Large intestine (tissue), 3 donors: ENCODE data around the gene MND1. TPM values are rescaled to one million over a fixed set of nuclear protein-coding genes. Genes with fewer than 3 reads are reported as not detected.
"Not testable (repeated sequence)": the region's sequence is repeated elsewhere in the genome, so short reads cannot be mapped to it uniquely, and the experiment has no call there.

Source experiments
- DNase-seq, 2 donors: peaks; one replicate each; pipeline versions ENCODE4 v3.0.0 to v3.0.0-alpha.2; 2013
- H3K27ac ChIP-seq: one replicate; pipeline ENCODE4 v1.5.1; 2013; ENCODE audit warnings: low read length
- H3K27me3 ChIP-seq: 2 replicates; pipeline ENCODE4 v1.6.1; 2013; ENCODE audit warnings: low read length; ENCODE audit not compliant: control insufficient read depth, insufficient read depth
- H3K36me3 ChIP-seq: 2 replicates; pipeline ENCODE4 v1.6.1; 2013; ENCODE audit warnings: low read length; ENCODE audit not compliant: control insufficient read depth, insufficient read depth
- H3K4me1 ChIP-seq: one replicate; pipeline ENCODE4 v1.6.1; 2013; ENCODE audit warnings: low read length; ENCODE audit not compliant: control insufficient read depth, insufficient read depth
- H3K4me3 ChIP-seq: one replicate; pipeline ENCODE4 v1.5.1; 2013; ENCODE audit warnings: low read length
- H3K9me3 ChIP-seq: one replicate; pipeline ENCODE4 v1.6.1; 2013; ENCODE audit warnings: mild to moderate bottlenecking, low read depth, low read length, moderate library complexity; ENCODE audit not compliant: control insufficient read depth
- WGBS: methylation state at CpG from one replicate; pipeline ENCODE4 v1.1.5; 2013; ENCODE audit warnings: low lambda C conversion rate; ENCODE audit not compliant: insufficient coverage; 5-methylcytosine and 5-hydroxymethylcytosine counted together
- polyA plus RNA-seq: library from polyadenylated mRNA; unstranded; fragments of 120-200 nt; gene quantifications from one replicate; pipeline ENCODE4 v1.2.1, GENCODE V29; 2013

Gene MND1
- polyA plus RNA-seq, 1 donor: 6.8 TPM

- H3K27ac ChIP-seq: no peak overlapping the region
- H3K27me3 ChIP-seq: no peaks in the 10 kb centered on the region
- DNase-seq: no peak
- H3K4me1 ChIP-seq: no peaks in the 10 kb centered on the region
- no peaks in the 10 kb centered on the region for H3K9me3 ChIP-seq
- H3K4me3 ChIP-seq: no peak overlapping the region
- no peaks in the 10 kb centered on the region for H3K36me3 ChIP-seq
- 80% methylated on average over 1 of the region's 3 CpGs for WGBS
These were observed 54.9 kb downstream of the MND1 start for GRCh38 chr4:153399358-153399757.

GRCh38 chr4:153401501-153401900 is 57.0 kb downstream of the MND1 start:
- 100% methylated on average over 1 of the region's 1 CpG for WGBS

GRCh38 chr4:153402366-153402765 is 57.9 kb downstream of the MND1 start:
- H3K36me3 ChIP-seq: no peaks in the 10 kb centered on the region
- DNase-seq: no peak
- no peak overlapping the region for H3K27ac ChIP-seq
- H3K9me3 ChIP-seq: no peaks in the 10 kb centered on the region
- H3K4me1 ChIP-seq: no peaks in the 10 kb centered on the region
- H3K4me3 ChIP-seq: no peak overlapping the region
- WGBS: 86% methylated on average over 1 of the region's 2 CpGs
- no peaks in the 10 kb centered on the region for H3K27me3 ChIP-seq

More at GRCh38 chr4:153401501-153401900, 57.0 kb downstream of the MND1 start:
- Histone ChIP-seq H3K4me3 (no peak overlapping the region), H3K27ac (no peak overlapping the region), H3K4me1 (no peaks in the 10 kb centered on the region), H3K9me3 (no peaks in the 10 kb centered on the region), H3K27me3 (no peaks in the 10 kb centered on the region), H3K36me3 (no peaks in the 10 kb centered on the region)
- DNase-seq: no peak

- WGBS: 100% methylated on average over 1 of the region's 1 CpG
- no peak overlapping the region for H3K4me3 ChIP-seq
These were observed 59.2 kb downstream of the MND1 start for GRCh38 chr4:153403726-153404125.

GRCh38 chr4:153407906-153408305 is 63.4 kb downstream of the MND1 start:
- Histone ChIP-seq H3K4me3 (no peak overlapping the region), H3K9me3 (no peaks in the 10 kb centered on the region), H3K27ac (no peak overlapping the region), H3K4me1 (no peaks in the 10 kb centered on the region), H3K36me3 (no peaks in the 10 kb centered on the region), H3K27me3 (no peaks in the 10 kb centered on the region)
- WGBS: no CpG with 5 or more reads among the region's 3 CpGs
- no peak for DNase-seq

More at GRCh38 chr4:153403726-153404125, 59.2 kb downstream of the MND1 start:
- H3K36me3 ChIP-seq: no peaks in the 10 kb centered on the region
- H3K27me3 ChIP-seq: no peaks in the 10 kb centered on the region
- no peak overlapping the region for H3K27ac ChIP-seq
- no peaks in the 10 kb centered on the region for H3K4me1 ChIP-seq
- no peaks in the 10 kb centered on the region for H3K9me3 ChIP-seq
- no peak for DNase-seq

GRCh38 chr4:153408932-153409331 is 64.4 kb downstream of the MND1 start:
- Histone ChIP-seq H3K4me1 (no peaks in the 10 kb centered on the region), H3K27me3 (no peaks in the 10 kb centered on the region), H3K9me3 (no peaks in the 10 kb centered on the region), H3K4me3 (no peak overlapping the region), H3K27ac (no peak overlapping the region), H3K36me3 (no peaks in the 10 kb centered on the region)
- DNase-seq: no peak
- 100% methylated on average over 1 of the region's 3 CpGs for WGBS

GRCh38 chr4:153409412-153409811 is 64.9 kb downstream of the MND1 start:
- no peaks in the 10 kb centered on the region for H3K4me1 ChIP-seq
- no peaks in the 10 kb centered on the region for H3K9me3 ChIP-seq
- no peak overlapping the region for H3K27ac ChIP-seq
- H3K4me3 ChIP-seq: no peak overlapping the region
- 90% methylated on average over 2 of the region's 2 CpGs for whole genome bisulfite sequencing
- H3K27me3 ChIP-seq: no peaks in the 10 kb centered on the region
- no peaks in the 10 kb centered on the region for H3K36me3 ChIP-seq
- DNase-seq: no peak

GRCh38 chr4:153409924-153410501 is 65.5 kb downstream of the MND1 start:
- Histone ChIP-seq H3K27me3 (no peaks in the 10 kb centered on the region), H3K27ac (no peak overlapping the region), H3K4me1 (no peaks in the 10 kb centered on the region), H3K4me3 (no peak overlapping the region), H3K9me3 (no peaks in the 10 kb centered on the region), H3K36me3 (no peaks in the 10 kb centered on the region)
- DNase-seq: no peak
- WGBS: 83% methylated on average over 1 of the region's 4 CpGs

- H3K9me3 ChIP-seq: no peaks in the 10 kb centered on the region
- no peaks in the 10 kb centered on the region for H3K27me3 ChIP-seq
- H3K4me3 ChIP-seq: no peak overlapping the region
- H3K36me3 ChIP-seq: no peaks in the 10 kb centered on the region
- H3K27ac ChIP-seq: no peak overlapping the region
- H3K4me1 ChIP-seq: no peaks in the 10 kb centered on the region
- DNase-seq: no peak
These were observed 69.4 kb downstream of the MND1 start for GRCh38 chr4:153413842-153414241.

GRCh38 chr4:153416456-153416855 is 72.0 kb downstream of the MND1 start:
- DNase-seq, H3K9me3 ChIP-seq, H3K4me1 ChIP-seq, H3K36me3 ChIP-seq, H3K4me3 ChIP-seq, H3K27me3 ChIP-seq, H3K27ac ChIP-seq: not testable (repeated sequence)
- no CpG with 5 or more reads among the region's 8 CpGs for WGBS

GRCh38 chr4:153418121-153418520 is 73.6 kb downstream of the MND1 start:
- no peaks in the 10 kb centered on the region for H3K4me1 ChIP-seq
- no peak overlapping the region for H3K27ac ChIP-seq
- no peaks in the 10 kb centered on the region for H3K9me3 ChIP-seq
- no peaks in the 10 kb centered on the region for H3K36me3 ChIP-seq
- 100% methylated on average over 3 of the region's 7 CpGs for WGBS
- H3K27me3 ChIP-seq: no peaks in the 10 kb centered on the region
- H3K4me3 ChIP-seq: no peak overlapping the region
- no peak for DNase-seq
